Measurements from ENCODE around the gene GABBR2.
A peak's percentile ranks its signal among the peaks of the same experiment; 100 is the strongest.

The GABBR2 gene

GRCh38 chr9:98323051-98323830, 385.5 kb downstream of the GABBR2 start:
- no peak overlapping the region for H3K4me3 ChIP-seq (replicated peaks; ENCODE audit: low read depth, low read length)
- TF ChIP-seq, protein P1, sequence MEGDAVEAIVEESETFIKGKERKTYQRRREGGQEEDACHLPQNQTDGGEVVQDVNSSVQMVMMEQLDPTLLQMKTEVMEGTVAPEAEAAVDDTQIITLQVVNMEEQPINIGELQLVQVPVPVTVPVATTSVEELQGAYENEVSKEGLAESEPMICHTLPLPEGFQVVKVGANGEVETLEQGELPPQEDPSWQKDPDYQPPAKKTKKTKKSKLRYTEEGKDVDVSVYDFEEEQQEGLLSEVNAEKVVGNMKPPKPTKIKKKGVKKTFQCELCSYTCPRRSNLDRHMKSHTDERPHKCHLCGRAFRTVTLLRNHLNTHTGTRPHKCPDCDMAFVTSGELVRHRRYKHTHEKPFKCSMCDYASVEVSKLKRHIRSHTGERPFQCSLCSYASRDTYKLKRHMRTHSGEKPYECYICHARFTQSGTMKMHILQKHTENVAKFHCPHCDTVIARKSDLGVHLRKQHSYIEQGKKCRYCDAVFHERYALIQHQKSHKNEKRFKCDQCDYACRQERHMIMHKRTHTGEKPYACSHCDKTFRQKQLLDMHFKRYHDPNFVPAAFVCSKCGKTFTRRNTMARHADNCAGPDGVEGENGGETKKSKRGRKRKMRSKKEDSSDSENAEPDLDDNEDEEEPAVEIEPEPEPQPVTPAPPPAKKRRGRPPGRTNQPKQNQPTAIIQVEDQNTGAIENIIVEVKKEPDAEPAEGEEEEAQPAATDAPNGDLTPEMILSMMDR (IDR thresholded peaks at IDR 0.05; ENCODE audit: low read length, missing control alignments) = no peak
- no peak for DNase-seq (ENCODE audit: low read depth)

GRCh38 chr9:98321269-98321668, 387.5 kb downstream of the GABBR2 start:
- no peak overlapping the region for H3K4me3 ChIP-seq (replicated peaks; ENCODE audit: low read depth, low read length)
- TF ChIP-seq, protein P1 (IDR thresholded peaks at IDR 0.05; ENCODE audit: low read length, missing control alignments) = no peak
- no peak for DNase-seq (ENCODE audit: low read depth)

DNA sequence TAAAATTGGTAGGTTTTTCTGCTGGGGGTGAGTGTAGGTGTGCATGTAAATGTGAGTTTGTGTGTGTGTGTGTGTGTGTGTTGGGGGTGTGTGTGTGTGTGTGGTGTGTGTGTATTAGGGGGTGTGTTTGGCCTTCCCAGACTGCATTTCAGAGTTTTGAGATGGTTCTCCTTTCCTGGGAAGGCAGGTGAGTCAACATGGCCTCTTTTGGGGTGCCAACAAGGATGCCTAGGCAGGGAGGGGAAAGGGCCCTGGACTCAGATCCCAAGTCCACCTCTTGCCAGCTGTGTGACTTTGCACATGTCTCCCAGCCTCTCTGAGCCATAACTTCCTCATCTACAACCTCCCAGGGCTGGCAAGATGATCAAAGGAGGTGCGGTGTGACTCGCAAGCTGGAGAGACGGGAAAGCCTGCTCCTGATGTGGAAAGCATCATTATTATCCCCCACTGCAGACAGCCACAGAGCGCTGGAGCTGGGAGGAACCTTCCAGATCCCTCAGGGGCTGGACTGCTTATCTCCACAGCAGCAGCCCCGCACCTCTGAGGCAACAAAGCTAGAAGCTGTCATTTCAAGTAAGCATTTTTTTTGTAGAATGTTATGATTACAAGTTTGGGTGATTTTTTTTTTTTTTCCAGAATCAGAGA, 389.8 kb downstream of the GABBR2 start:
- no peak overlapping the region for H3K4me3 ChIP-seq (replicated peaks; ENCODE audit: low read depth, low read length)
- TF ChIP-seq, protein P1 (IDR thresholded peaks at IDR 0.05; ENCODE audit: low read length, missing control alignments) = no peak
- DNase-seq (ENCODE audit: low read depth) = peak; percentile 59

GRCh38 chr9:98318041-98318790, 390.5 kb downstream of the GABBR2 start:
- no peak overlapping the region for H3K4me3 ChIP-seq (replicated peaks; ENCODE audit: low read depth, low read length)
- TF ChIP-seq, protein P1 (IDR thresholded peaks at IDR 0.05; ENCODE audit: low read length, missing control alignments) = no peak
- no peak for DNase-seq (ENCODE audit: low read depth)

GRCh38 chr9:98317134-98317857, 391.4 kb downstream of the GABBR2 start:
- TF ChIP-seq, protein P1 (IDR thresholded peaks at IDR 0.05; ENCODE audit: low read length, missing control alignments) = no peak
- DNase-seq (ENCODE audit: low read depth) = no peak
- no peak overlapping the region for H3K4me3 ChIP-seq (replicated peaks; ENCODE audit: low read depth, low read length)

DNA sequence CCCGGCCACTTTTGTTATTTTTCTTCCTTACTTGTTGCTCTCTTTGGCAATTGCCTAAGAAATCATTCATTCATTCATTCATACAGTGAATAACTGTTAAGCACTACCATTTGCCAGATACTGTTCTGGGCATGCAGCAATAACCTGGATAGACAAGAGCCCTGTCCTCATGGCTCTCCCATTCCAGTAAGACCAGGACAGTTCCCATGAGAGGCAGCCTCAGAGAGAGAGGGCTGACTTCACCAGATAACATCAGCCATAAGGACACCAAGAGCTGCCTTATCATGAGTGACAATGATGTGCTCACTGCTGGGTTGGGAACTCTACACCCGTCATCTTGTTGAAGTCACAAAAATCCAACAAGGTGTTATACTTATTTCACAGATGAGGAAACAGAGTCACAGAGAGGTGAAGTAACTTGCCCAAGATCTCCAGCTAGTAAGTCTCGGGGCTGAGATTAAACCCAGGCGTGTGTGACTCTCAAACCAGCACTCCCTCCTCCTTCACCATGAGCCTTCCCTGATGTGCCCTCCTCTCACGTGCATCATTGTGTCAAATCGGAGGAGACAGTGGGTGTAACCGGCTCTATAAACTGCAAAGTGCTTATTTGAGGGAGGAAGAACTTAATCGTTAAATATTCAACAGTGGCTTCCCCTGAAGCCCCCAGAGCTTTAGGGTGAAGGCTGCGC, 392.1 kb downstream of the GABBR2 start:
- TF ChIP-seq, protein P1 (IDR thresholded peaks at IDR 0.05; ENCODE audit: low read length, missing control alignments) = no peak
- no peak for DNase-seq (ENCODE audit: low read depth)
- H3K4me3 ChIP-seq (replicated peaks; ENCODE audit: low read depth, low read length) = no peak overlapping the region

Data from fibroblast of pulmonary artery (primary cell).